ENCODE data around the gene SPTBN2.

Gene SPTBN2

GRCh38 chr11:66721939-66722338 lies 7.1 kb downstream of the SPTBN2 start:
- no peak for DNase-seq (ENCODE audit: low read depth in 1 of 2, low spot score in 1 of 2)
- no peak for TF ChIP-seq JUND (IDR thresholded peaks at IDR 0.05; ENCODE audit: low read depth)
- in situ Hi-C loops (cut with HindIII; ENCODE audit: low pct_unique_long_range_greater_than_20kb, low sequenced_read_pairs), result no loop called here

GRCh38 chr11:66720899-66721470 lies 8.0 kb downstream of the SPTBN2 start:
- no peak for TF ChIP-seq JUND (IDR thresholded peaks at IDR 0.05; ENCODE audit: low read depth)
- no peak for DNase-seq (ENCODE audit: low read depth in 1 of 2, low spot score in 1 of 2)
- in situ Hi-C loops (cut with HindIII; ENCODE audit: low pct_unique_long_range_greater_than_20kb, low sequenced_read_pairs), result no loop called here

- peak; percentile 87 to 98 for DNase-seq (ENCODE audit: low read depth in 1 of 2, low spot score in 1 of 2)
- no peak for TF ChIP-seq JUND (IDR thresholded peaks at IDR 0.05; ENCODE audit: low read depth)
- in situ Hi-C loops (cut with HindIII; ENCODE audit: low pct_unique_long_range_greater_than_20kb, low sequenced_read_pairs), result no loop called here
Measured at GRCh38 chr11:66720223-66720898, 8.7 kb downstream of the SPTBN2 start.

- peak in 1 of 2 experiments; percentile 43 for DNase-seq (ENCODE audit: low read depth in 1 of 2, low spot score in 1 of 2)
- no peak for TF ChIP-seq JUND (IDR thresholded peaks at IDR 0.05; ENCODE audit: low read depth)
- in situ Hi-C loops (cut with HindIII; ENCODE audit: low pct_unique_long_range_greater_than_20kb, low sequenced_read_pairs), result no loop called here
Measured at GRCh38 chr11:66719111-66719872, 9.7 kb downstream of the SPTBN2 start.

- peak; percentile 84 to 93 for DNase-seq (ENCODE audit: low read depth in 1 of 2, low spot score in 1 of 2)
- in situ Hi-C loops (cut with HindIII; ENCODE audit: low pct_unique_long_range_greater_than_20kb, low sequenced_read_pairs), result no loop called here
- no peak for TF ChIP-seq JUND (IDR thresholded peaks at IDR 0.05; ENCODE audit: low read depth)
Measured at GRCh38 chr11:66718320-66718971, 10.6 kb downstream of the SPTBN2 start.

GRCh38 chr11:66717925-66718319 lies 11.1 kb downstream of the SPTBN2 start:
- in situ Hi-C loops (cut with HindIII; ENCODE audit: low pct_unique_long_range_greater_than_20kb, low sequenced_read_pairs), result no loop called here
- peak in 1 of 2 experiments; percentile 20 for DNase-seq (ENCODE audit: low read depth in 1 of 2, low spot score in 1 of 2)

GRCh38 chr11:66716996-66717395 lies 12.0 kb downstream of the SPTBN2 start:
- in situ Hi-C loops (cut with HindIII; ENCODE audit: low pct_unique_long_range_greater_than_20kb, low sequenced_read_pairs), result no loop called here

More at GRCh38 chr11:66717925-66718319, 11.1 kb downstream of the SPTBN2 start:
- no peak for TF ChIP-seq JUND (IDR thresholded peaks at IDR 0.05; ENCODE audit: low read depth)

GRCh38 chr11:66715346-66716085 lies 13.5 kb downstream of the SPTBN2 start:
- no peak for DNase-seq (ENCODE audit: low read depth in 1 of 2, low spot score in 1 of 2)
- in situ Hi-C loops (cut with HindIII; ENCODE audit: low pct_unique_long_range_greater_than_20kb, low sequenced_read_pairs), result no loop called here
- TF ChIP-seq JUND (IDR thresholded peaks at IDR 0.05; ENCODE audit: low read depth), result no peak

More at GRCh38 chr11:66716996-66717395, 12.0 kb downstream of the SPTBN2 start:
- no peak for TF ChIP-seq JUND (IDR thresholded peaks at IDR 0.05; ENCODE audit: low read depth)
- no peak for DNase-seq (ENCODE audit: low read depth in 1 of 2, low spot score in 1 of 2)

- TF ChIP-seq JUND (IDR thresholded peaks at IDR 0.05; ENCODE audit: low read depth), result no peak
- in situ Hi-C loops (cut with HindIII; ENCODE audit: low pct_unique_long_range_greater_than_20kb, low sequenced_read_pairs), result no loop called here
- DNase-seq (ENCODE audit: low read depth in 1 of 2, low spot score in 1 of 2), result no peak
Measured at GRCh38 chr11:66713746-66714480, 15.1 kb downstream of the SPTBN2 start.

GRCh38 chr11:66710384-66710930 lies 18.6 kb downstream of the SPTBN2 start:
- no peak for TF ChIP-seq JUND (IDR thresholded peaks at IDR 0.05; ENCODE audit: low read depth)
- in situ Hi-C loops (cut with HindIII; ENCODE audit: low pct_unique_long_range_greater_than_20kb, low sequenced_read_pairs), result no loop called here
- DNase-seq (ENCODE audit: low read depth in 1 of 2, low spot score in 1 of 2), result no peak

GRCh38 chr11:66708701-66709100 lies 20.3 kb downstream of the SPTBN2 start:
- TF ChIP-seq JUND (IDR thresholded peaks at IDR 0.05; ENCODE audit: low read depth), result no peak
- in situ Hi-C loops (cut with HindIII; ENCODE audit: low pct_unique_long_range_greater_than_20kb, low sequenced_read_pairs), result no loop called here
- no peak for DNase-seq (ENCODE audit: low read depth in 1 of 2, low spot score in 1 of 2)
